OCI-LY7 (cell line): ENCODE results near the gene RPH3AL.

Experiments used
- CTCF ChIP-seq: fragments of 200-600 bp; sonication (generic); conservative IDR thresholded peaks from 2 replicates; pipeline ENCODE4 v1.5.1; 2014; ENCODE audit warnings: mild to moderate bottlenecking, antibody characterized with exemption, low read length, moderate library complexity, mixed read lengths
- EZH2phosphoT487 ChIP-seq: fragments of 200-600 bp; sonication (generic); IDR thresholded peaks from 2 replicates; pipeline ENCODE4 v1.6.1; 2018; ENCODE audit warnings: low read depth, borderline replicate concordance, mild to moderate bottlenecking, mixed run types, antibody characterized with exemption, low read length, moderate library complexity, mixed read lengths

- TF ChIP-seq CTCF = no peak
- no peak for TF ChIP-seq EZH2phosphoT487
These were observed 47.6 kb upstream of the RPH3AL start for GRCh38 chr17:400257-400656.
